Heart right ventricle (tissue), 16 donors: ENCODE results near the gene ARAP1. TPM values are rescaled to one million over a fixed set of nuclear protein-coding genes. Genes with fewer than 3 reads are reported as not detected.
A peak's percentile ranks its signal among the peaks of the same experiment; 100 is the strongest.

Experiments
- ATAC-seq, 8 donors: fragments of 200-7000 bp; cut with Tn5 transposase; one replicate each; pipeline ENCODE4 v1.9.1; 2020; ENCODE audit warnings: mild to moderate bottlenecking in 8 of 8, moderate library complexity in 8 of 8, moderate number of reproducible peaks in 1 of 8
- DNase-seq, 2 donors: peaks; one replicate each; pipeline ENCODE4 v3.0.0-alpha.2; 2020
- H3K27ac ChIP-seq, 10 donors: fragments of 200-600 bp; sonication (generic) in 2 of 10; one replicate each; pipeline versions ENCODE4 v1.5.0 to v1.8.0; 2020 to 2022; ENCODE audit warnings: mild to moderate bottlenecking in 3 of 10
- H3K27me3 ChIP-seq, 7 donors: fragments of 200-600 bp; one replicate each; pipeline ENCODE4 v1.8.0; 2021 to 2022; ENCODE audit warnings: mild to moderate bottlenecking in 2 of 7
- H3K36me3 ChIP-seq, 9 donors: fragments of 200-600 bp; sonication (generic) in 1 of 9; one replicate each; pipeline versions ENCODE4 v1.5.0 to v1.8.0; 2020 to 2022; ENCODE audit warnings: mild to moderate bottlenecking in 2 of 9
- H3K4me1 ChIP-seq, 9 donors: fragments of 200-600 bp; sonication (generic) in 1 of 9; one replicate each; pipeline versions ENCODE4 v1.5.0 to v1.8.0; 2020 to 2022; ENCODE audit warnings: mild to moderate bottlenecking in 4 of 9
- H3K4me3 ChIP-seq, 10 donors: fragments of 200-600 bp; sonication (generic) in 2 of 10; one replicate each; pipeline versions ENCODE4 v1.5.0 to v1.8.0; 2020 to 2022; ENCODE audit warnings: mild to moderate bottlenecking in 7 of 10, moderate library complexity in 2 of 10
- H3K9me3 ChIP-seq, 11 donors: fragments of 200-600 bp in 10 of 11; sonication (generic) in 2 of 11; one replicate each; pipeline versions ENCODE4 v1.5.0 to v1.8.0; 2013 to 2022; ENCODE audit warnings: mild to moderate bottlenecking in 2 of 11, control low read depth in 1 of 11, moderate library complexity in 1 of 11
- WGBS, 2 donors: extraction: QIAGEN DNeasy Blood & Tissue Kit; methylation state at CpG; one replicate each; pipeline ENCODE4 v1.1.7; 2013; ENCODE audit warnings: inconsistent platforms in 1 of 2; 5-methylcytosine and 5-hydroxymethylcytosine counted together
- intact Hi-C, 10 donors: fragments of 100-400 bp; cut with DNase I; formaldehyde crosslinking; loops; one replicate each; pipeline versions ENCODE4 v1.11.1 to v1.14.2; 2022
- long read RNA-seq, 3 donors: library from polyadenylated mRNA; unstranded; transcript quantifications; one replicate each; pipeline ENCODE4 v2.0.0, GENCODE V29; 2020 to 2021
- polyA plus RNA-seq, 2 donors: library from polyadenylated mRNA; stranded (reverse); fragments of 200-250 nt; gene quantifications; one replicate each; pipeline ENCODE4 v1.2.3, GENCODE V29; 2013
- total RNA-seq, 10 donors: library from RNA; stranded (reverse); fragmentation: NEBNext Ultra II Directional in 3 of 10; extraction: Animal tissue kit (Norgen Biotek cat#: 25700) in 3 of 10; gene quantifications; one replicate each; pipeline versions ENCODE4 v1.2.1 to v1.2.4, GENCODE V29; 2021 to 2023
- TF ChIP-seq, protein P1 (sequence below), 9 donors: fragments of 200-600 bp; sonication (generic) in 2 of 9; IDR thresholded peaks; one replicate each; pipeline versions ENCODE4 v1.5.0 to v1.8.0; 2021 to 2022; ENCODE audit warnings: antibody characterized with exemption in 9 of 9, mild to moderate bottlenecking in 5 of 9, moderate library complexity in 1 of 9
- donor health status: Arrhythmogenic right ventricular cardiomyopathy.
- donor health status: ischemic (EF 13 %, LVEDD 7.1; RV severe dilation, severe dysfunction).
- donor health status: healthy with polysubstance abuse.
- donor health status: DM: no; HTN: yes; CAD: no.
- donor health status: DM: no; HTN: no; CAD: no.
- donor health status: ischemic (EF 25% LVEDD 6.9; RV normal size, moderate dysfunction).
- donor health status: ischemic (EF 25% LVEDD 5.7; RV mildly dilated, moderate dysfunction).
- donor health status: healthy.
- donor health status: DM: yes; HTN: yes; CAD: no.
- donor health status: Ischemic cardiomyopathy.
- donor health status: ischemic (EF 35%, LVEDD 5.7; RV mildly dilated, moderate dysfunction).
- donor health status: nonischemic (EF 11% LVEDD 7.7; RV severe dilation, severe dysfunction).
- donor health status: DM: yes; HTN: yes; CAD: no.
- donor health status: PGD.
- donor health status: ischemic (EF 29% LVEDD 5.4; RV normal size, mild dysfunction).
- donor health status: nonischemic (EF 23%, LVEDD 6.1; RV moderate dilation, normal function).

Gene ARAP1
- total RNA-seq (10 to 100 TPM; 30.4 to 68.3 (median 40.8) TPM), polyA plus RNA-seq (10 to 100 TPM; 35.8 to 58.7 TPM)
- long read RNA-seq, donor 1, full-length matches to known transcripts: 52 of 153 reads
- long read RNA-seq, donor 1, partial matches to known transcripts: 67 of 153 reads
- long read RNA-seq, donor 1, other reads (novel, unspliced or antisense): 34 of 153 reads
- long read RNA-seq, donor 2, full-length matches to known transcripts: 36 of 159 reads
- long read RNA-seq, donor 2, partial matches to known transcripts: 74 of 159 reads
- long read RNA-seq, donor 2, other reads (novel, unspliced or antisense): 49 of 159 reads
- long read RNA-seq, donor 3, full-length matches to known transcripts: 17 of 130 reads
- long read RNA-seq, donor 3, partial matches to known transcripts: 84 of 130 reads
- long read RNA-seq, donor 3, other reads (novel, unspliced or antisense): 29 of 130 reads

DNA sequence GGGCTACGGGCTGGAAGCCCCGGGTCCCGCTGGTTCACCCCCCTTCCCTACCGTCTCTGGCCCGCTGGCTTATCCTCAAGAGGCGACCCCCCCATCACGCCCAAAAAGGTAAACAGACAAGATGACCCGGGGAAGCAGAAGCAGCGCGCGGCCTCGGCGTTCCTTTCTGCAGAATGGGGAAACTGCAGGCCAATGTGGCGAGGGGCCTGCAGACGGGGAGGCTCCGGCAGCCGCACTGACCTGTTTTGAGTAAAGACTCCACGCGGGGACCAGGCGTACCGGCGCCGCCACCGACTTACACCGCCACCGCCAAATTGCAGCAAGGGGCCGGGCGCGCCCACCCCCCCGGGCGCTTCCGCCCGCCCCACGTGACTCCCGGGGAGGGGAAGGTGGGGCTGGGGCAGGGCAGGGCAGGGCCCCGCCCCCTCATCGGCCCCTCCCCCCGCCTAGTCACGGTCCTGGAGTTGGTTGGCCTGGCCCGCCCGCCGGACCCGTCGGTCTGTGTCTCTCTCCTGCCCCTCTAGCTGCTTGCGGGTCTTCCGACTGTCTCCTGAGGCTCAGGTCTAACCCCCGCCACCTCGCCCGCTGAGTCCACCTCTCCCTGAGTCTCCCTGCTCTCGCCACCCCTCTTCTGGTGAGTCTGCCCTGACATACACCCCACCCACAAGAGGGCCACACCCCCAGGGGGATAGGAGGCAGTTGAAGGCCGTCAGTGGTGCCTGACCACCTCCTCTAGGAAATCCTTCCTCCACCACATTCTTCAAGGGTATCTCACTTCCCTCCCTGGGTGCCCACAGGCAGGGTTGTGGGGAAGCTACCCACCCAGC, at the start of gene ARAP1:
Gene ARAP1 (minus strand): TSS at position 321 of the 827 bp plus-strand sequence. CDS start 25,280 bp downstream, outside the sequence.
- H3K4me1 ChIP-seq: peaks cover 4 to 36% (median 22%) of the 10 kb centered on the region in 9 donors
- peak within 1 kb of the TSS; percentile 56 to 88 (median 64) for H3K4me3 ChIP-seq
- H3K27ac ChIP-seq: peak within 1 kb of the TSS in 9 of 10 donors; percentile 11 to 75 (median 52)
- TF ChIP-seq, protein P1, sequence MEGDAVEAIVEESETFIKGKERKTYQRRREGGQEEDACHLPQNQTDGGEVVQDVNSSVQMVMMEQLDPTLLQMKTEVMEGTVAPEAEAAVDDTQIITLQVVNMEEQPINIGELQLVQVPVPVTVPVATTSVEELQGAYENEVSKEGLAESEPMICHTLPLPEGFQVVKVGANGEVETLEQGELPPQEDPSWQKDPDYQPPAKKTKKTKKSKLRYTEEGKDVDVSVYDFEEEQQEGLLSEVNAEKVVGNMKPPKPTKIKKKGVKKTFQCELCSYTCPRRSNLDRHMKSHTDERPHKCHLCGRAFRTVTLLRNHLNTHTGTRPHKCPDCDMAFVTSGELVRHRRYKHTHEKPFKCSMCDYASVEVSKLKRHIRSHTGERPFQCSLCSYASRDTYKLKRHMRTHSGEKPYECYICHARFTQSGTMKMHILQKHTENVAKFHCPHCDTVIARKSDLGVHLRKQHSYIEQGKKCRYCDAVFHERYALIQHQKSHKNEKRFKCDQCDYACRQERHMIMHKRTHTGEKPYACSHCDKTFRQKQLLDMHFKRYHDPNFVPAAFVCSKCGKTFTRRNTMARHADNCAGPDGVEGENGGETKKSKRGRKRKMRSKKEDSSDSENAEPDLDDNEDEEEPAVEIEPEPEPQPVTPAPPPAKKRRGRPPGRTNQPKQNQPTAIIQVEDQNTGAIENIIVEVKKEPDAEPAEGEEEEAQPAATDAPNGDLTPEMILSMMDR (IDR thresholded peaks at IDR 0.05): peak in 1 of 9 donors; percentile 22
- ATAC-seq (peak; percentile 90 to 95 (median 94)), DNase-seq (peak; percentile 69 to 78)
- peaks cover 0 to 12% (median 0%) of the 10 kb centered on the region in 9 donors for H3K36me3 ChIP-seq
- H3K27me3 ChIP-seq: no peaks in the 10 kb centered on the region
- H3K9me3 ChIP-seq: no peaks in the 10 kb centered on the region
- WGBS, 2 donors: 2 to 3% methylated on average over 51 of the region's 51 CpGs
- intact Hi-C loops: no loop called here

DNA sequence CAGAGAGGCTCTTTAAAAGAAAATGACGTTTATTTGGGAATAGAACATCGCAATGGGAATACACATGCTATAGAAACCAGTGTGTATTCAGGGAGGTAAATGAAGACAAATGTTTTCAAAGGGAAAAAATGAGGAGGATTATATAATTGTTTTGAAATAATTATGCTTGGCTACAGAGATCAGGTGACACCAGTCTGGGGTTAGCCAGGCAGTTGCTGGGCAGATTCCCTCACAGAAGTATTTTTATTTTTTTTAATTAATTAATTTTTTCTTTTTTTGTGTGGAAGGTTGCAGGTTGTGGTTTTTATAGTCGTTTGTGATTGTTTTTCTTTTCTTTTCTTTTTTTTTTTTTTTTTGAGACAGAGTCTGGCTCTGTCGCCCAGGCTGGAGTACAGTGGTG, 47.2 kb upstream of the ARAP1 start:
- H3K9me3 ChIP-seq: no peaks in the 10 kb centered on the region
- no peak overlapping the region for H3K4me3 ChIP-seq
- DNase-seq: no peak
- WGBS, 2 donors: 73 to 74% methylated on average over 4 of the region's 4 CpGs
- TF ChIP-seq, protein P1 (IDR thresholded peaks at IDR 0.05): no peak
- intact Hi-C loops: loop anchor here in 1 of 10 donors (10.0 kb wide), 1 partner anchor 215 kb away; no protein-coding TSS in a partner anchor
- peaks cover 0 to 7% (median 3%) of the 10 kb centered on the region in 9 donors for H3K4me1 ChIP-seq
- H3K27me3 ChIP-seq: no peaks in the 10 kb centered on the region
- no peak overlapping the region for H3K27ac ChIP-seq
- ATAC-seq: no peak
- no peaks in the 10 kb centered on the region for H3K36me3 ChIP-seq

DNA sequence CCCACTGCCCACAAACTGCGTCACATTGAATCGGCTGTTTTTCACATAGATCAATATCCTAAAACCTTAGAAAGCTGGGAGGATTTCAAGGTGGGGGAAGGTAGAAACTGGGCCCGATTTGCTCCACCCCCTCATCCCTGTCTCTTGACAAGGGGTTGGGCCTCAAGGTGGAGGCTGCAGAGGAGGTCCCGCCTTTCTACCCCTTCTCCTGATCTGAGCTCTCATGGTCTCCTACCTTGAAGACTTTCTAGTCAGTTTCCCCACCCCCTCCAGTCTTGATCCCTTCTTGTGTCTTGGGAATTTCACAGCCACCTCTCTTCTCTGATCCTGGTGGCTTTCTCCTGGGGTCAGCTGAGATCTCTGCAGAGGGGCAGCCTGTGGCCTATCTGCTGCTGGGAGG, 46.2 kb upstream of the ARAP1 start:
- 77 to 86% methylated on average over 4 of the region's 4 CpGs for WGBS, 2 donors
- Histone ChIP-seq H3K4me3 (no peak overlapping the region), H3K27ac (no peak overlapping the region), H3K27me3 (no peaks in the 10 kb centered on the region), H3K4me1 (peaks cover under 1 to 11% (median 8%) of the 10 kb centered on the region in 9 donors), H3K9me3 (no peaks in the 10 kb centered on the region), H3K36me3 (no peaks in the 10 kb centered on the region)
- no peak for DNase-seq
- ATAC-seq: no peak
- intact Hi-C loops: loop anchor here in 1 of 10 donors (10.0 kb wide), 1 partner anchor 214 kb away; no protein-coding TSS in a partner anchor
- TF ChIP-seq, protein P1 (IDR thresholded peaks at IDR 0.05): no peak
